ENCODE results near the gene NAV3. TPM values are rescaled to one million over a fixed set of nuclear protein-coding genes. Genes with fewer than 3 reads are reported as not detected.

The NAV3 gene
- total RNA-seq, 4 donors from 2014 or later: 4.6 to 10.7 (median 6.6) TPM

- H3K9me3 ChIP-seq: no peaks in the 10 kb centered on the region
- no peak overlapping the region for H3K4me3 ChIP-seq
- H3K36me3 ChIP-seq: no peaks in the 10 kb centered on the region
- 100% methylated on average over 1 of the region's 1 CpG for WGBS, 2 donors (ENCODE audit: low coverage in 1 of 2)
- TF ChIP-seq CTCF (IDR thresholded peaks at IDR 0.05): no peak
- TF ChIP-seq EP300 (IDR thresholded peaks at IDR 0.05): no peak
- no peak for TF ChIP-seq POLR2A (IDR thresholded peaks at IDR 0.05)
- no peak for TF ChIP-seq POLR2AphosphoS5 (IDR thresholded peaks at IDR 0.05)
- peaks cover 0 to 6% (median 0%) of the 10 kb centered on the region in 3 donors for H3K4me1 ChIP-seq
- ATAC-seq: no peak
- no peaks in the 10 kb centered on the region for H3K27me3 ChIP-seq
- no peak overlapping the region for H3K27ac ChIP-seq
Observed at GRCh38 chr12:78060186-78060585, 229.5 kb downstream of the NAV3 start.

DNA sequence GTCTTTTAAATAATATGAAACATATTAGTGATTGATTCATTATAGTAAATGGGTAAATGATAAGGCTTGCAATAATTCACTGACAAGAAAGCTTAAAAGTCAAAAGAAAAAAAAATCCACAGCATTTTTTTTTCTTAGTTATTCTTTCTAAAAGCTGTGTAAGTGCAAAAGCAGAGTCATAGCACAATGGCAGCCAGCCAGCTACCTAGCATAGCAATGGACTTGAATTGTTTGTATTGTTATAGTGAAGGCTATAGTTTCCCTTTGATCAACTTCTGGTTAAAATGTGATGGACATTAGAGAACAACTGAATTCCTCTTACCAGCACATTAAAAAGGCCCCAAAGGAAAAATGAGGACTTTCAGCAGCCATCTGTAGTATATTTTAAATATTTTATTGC lies 232.1 kb downstream of the NAV3 start:
- Histone ChIP-seq H3K36me3 (no peaks in the 10 kb centered on the region), H3K4me1 (peaks cover 0 to 6% (median 0%) of the 10 kb centered on the region in 3 donors), H3K9me3 (no peaks in the 10 kb centered on the region), H3K4me3 (no peak overlapping the region), H3K27me3 (no peaks in the 10 kb centered on the region), H3K27ac (no peak overlapping the region)
- TF ChIP-seq CTCF (IDR thresholded peaks at IDR 0.05) (no peak), POLR2AphosphoS5 (IDR thresholded peaks at IDR 0.05) (no peak), EP300 (IDR thresholded peaks at IDR 0.05) (no peak), POLR2A (IDR thresholded peaks at IDR 0.05) (no peak)
- ATAC-seq: no peak

GRCh38 chr12:78081590-78082314 lies 251.1 kb downstream of the NAV3 start:
- TF ChIP-seq CTCF (IDR thresholded peaks at IDR 0.05): no peak
- TF ChIP-seq POLR2A (IDR thresholded peaks at IDR 0.05): no peak
- no peak for TF ChIP-seq POLR2AphosphoS5 (IDR thresholded peaks at IDR 0.05)
- TF ChIP-seq EP300 (IDR thresholded peaks at IDR 0.05): no peak
- H3K36me3 ChIP-seq: no peaks in the 10 kb centered on the region
- no peak for ATAC-seq

DNA sequence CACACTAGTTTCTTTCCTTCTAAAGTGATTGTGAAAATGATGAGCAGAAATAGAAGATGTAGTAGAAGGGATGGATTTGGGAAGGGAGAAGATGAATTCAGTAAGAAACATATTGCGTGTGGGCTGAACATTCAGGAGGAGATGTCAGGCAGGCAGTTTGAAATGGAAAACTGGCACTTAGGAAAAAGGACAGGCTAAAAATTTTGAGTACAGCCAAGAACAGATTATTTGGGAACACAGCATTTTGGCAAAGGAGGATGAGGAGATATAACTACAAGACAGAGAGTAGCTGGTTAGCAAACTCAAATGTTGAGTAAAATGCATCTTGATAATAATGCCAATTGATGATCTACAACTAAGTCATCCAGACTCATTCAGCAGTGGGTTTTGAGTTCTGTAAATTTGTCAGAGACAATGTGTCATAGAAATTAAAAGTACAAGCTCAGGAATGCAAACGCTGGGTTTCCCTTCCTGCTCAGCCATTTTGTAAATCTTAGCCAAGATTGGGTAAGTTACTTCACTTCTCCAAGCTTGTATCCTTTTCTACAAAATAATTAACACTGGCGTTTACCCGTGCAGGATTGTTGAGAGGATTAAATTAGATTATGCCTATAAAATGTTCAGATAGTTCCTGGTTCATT lies 255.0 kb downstream of the NAV3 start:
- no peaks in the 10 kb centered on the region for H3K9me3 ChIP-seq
- WGBS, 2 donors (ENCODE audit: low coverage in 1 of 2): 58 to 59% methylated on average over 4 of the region's 4 CpGs
- no peak for ATAC-seq
- TF ChIP-seq POLR2A (IDR thresholded peaks at IDR 0.05) (no peak), CTCF (IDR thresholded peaks at IDR 0.05) (no peak), POLR2AphosphoS5 (IDR thresholded peaks at IDR 0.05) (no peak), EP300 (IDR thresholded peaks at IDR 0.05) (no peak)
- peak overlapping the region in 1 of 4 donors; percentile 5 for H3K27ac ChIP-seq
- H3K27me3 ChIP-seq: no peaks in the 10 kb centered on the region
- no peaks in the 10 kb centered on the region for H3K4me1 ChIP-seq
- H3K4me3 ChIP-seq: no peak overlapping the region
- H3K36me3 ChIP-seq: no peaks in the 10 kb centered on the region

More at GRCh38 chr12:78081590-78082314, 251.1 kb downstream of the NAV3 start:
- WGBS, 2 donors (ENCODE audit: low coverage in 1 of 2): 89 to 91% methylated on average over 5 of the region's 5 CpGs
- no peaks in the 10 kb centered on the region for H3K27me3 ChIP-seq
- H3K9me3 ChIP-seq: no peaks in the 10 kb centered on the region
- H3K4me3 ChIP-seq: no peak overlapping the region
- no peak overlapping the region for H3K27ac ChIP-seq
- no peaks in the 10 kb centered on the region for H3K4me1 ChIP-seq

All from gastroesophageal sphincter (tissue), 4 donors.